HCT116 (cell line): Measurements from ENCODE around the gene TPH2. TPM values are rescaled to one million over a fixed set of nuclear protein-coding genes. Genes with fewer than 3 reads are reported as not detected.

ENCODE experiments used
- ATAC-seq: fragments of 200-7000 bp; cut with Tn5 transposase; 2 replicates; pipeline ENCODE4 v1.9.1; 2020; ENCODE audit warnings: mild to moderate bottlenecking, moderate library complexity
- BruUV-seq: library from RNA; stranded (reverse); fragments of 400-500 nt; replicated peaks from 2 replicates; lab custom pipeline; 2021; lab: Mats Ljungman, UMichigan
- CTCF ChIA-PET: fragments of 300-600 bp; sonication (Branson Sonifier 250); formaldehyde crosslinking; loops from one replicate; lab custom pipeline; 2021; ENCODE audit warnings: antibody characterized with exemption; lab: Charles Lee
- POLR2A ChIA-PET: fragments of 300-600, 350-600 bp; sonication (Branson Sonifier 250); formaldehyde crosslinking; loops from one replicate; lab custom pipeline; 2021; ENCODE audit warnings: antibody characterized with exemption; lab: Charles Lee
- RAD21 ChIA-PET, 2 experiments: fragments of 300-600 bp; sonication (Branson Sonifier 250); formaldehyde crosslinking; loops; one replicate each; lab custom pipeline; 2023; ENCODE audit warnings: low total read pairs in 2 of 2; ENCODE audit not compliant: uncharacterized antibody in 2 of 2, unreplicated experiment in 2 of 2, low non-redundant PET in 1 of 2; lab: Charles Lee
- DNase-seq: peaks from one replicate; pipeline ENCODE4 v3.0.0-alpha.2; 2010; ENCODE audit warnings: low read depth, low spot score
- H2AFZ ChIP-seq: fragments of 200-600 bp; shearing (Covaris generic), sonication (generic); 2 replicates; pipeline ENCODE4 v1.6.1; 2017; ENCODE audit warnings: low read depth, mixed run types, mixed read lengths, antibody characterized with exemption, low read length; ENCODE audit not compliant: poor library complexity, severe bottlenecking
- H3K27ac ChIP-seq: 2 replicates; pipeline ENCODE4 v1.5.1; 2012; ENCODE audit warnings: low read depth, low read length
- H3K27me3 ChIP-seq: fragments of 200-600 bp; sonication (generic); 2 replicates; pipeline ENCODE4 v1.6.1; 2016; ENCODE audit warnings: mixed run types, low read length, mixed read lengths; ENCODE audit not compliant: insufficient read depth
- H3K36me3 ChIP-seq, 2 experiments: fragments of 200-500 bp in 1 of 2; fragments of 200-600 bp in 1 of 2; sonication (Bioruptor generic) in 1 of 2; sonication (generic) in 1 of 2; 2 replicates each; pipeline versions ENCODE4 v1.5.1 to v1.6.1; 2014 to 2016; ENCODE audit warnings: low read length in 2 of 2, inconsistent platforms in 1 of 2, mixed read lengths in 1 of 2, mixed run types in 1 of 2; ENCODE audit not compliant: insufficient read depth in 2 of 2, control insufficient read depth in 1 of 2
- H3K4me1 ChIP-seq, 2 experiments: fragments of 200-600 bp in 1 of 2; sonication (generic) in 1 of 2; 2 replicates each; pipeline versions ENCODE4 v1.5.1 to v1.6.1; 2012 to 2017; ENCODE audit warnings: low read length in 2 of 2, inconsistent platforms in 1 of 2, mild to moderate bottlenecking in 1 of 2, mixed read lengths in 1 of 2, mixed run types in 1 of 2, moderate library complexity in 1 of 2; ENCODE audit not compliant: insufficient read depth in 2 of 2, control insufficient read depth in 1 of 2
- H3K4me2 ChIP-seq: fragments of 200-600 bp; sonication (generic); 2 replicates; pipeline ENCODE4 v1.6.1; 2017; ENCODE audit warnings: mixed run types, low read length, mixed read lengths
- H3K4me3 ChIP-seq, 2 experiments: fragments of 200-600 bp in 1 of 2; sonication (generic) in 1 of 2; replicated peaks in 1 of 2; 2 replicates each; pipeline ENCODE4 v1.5.1; 2011 to 2016; ENCODE audit warnings: low read length in 2 of 2, control low read depth in 1 of 2, low read depth in 1 of 2, mild to moderate bottlenecking in 1 of 2, mixed read lengths in 1 of 2, mixed run types in 1 of 2
- H3K79me2 ChIP-seq: fragments of 200-600 bp; sonication (generic); 2 replicates; pipeline ENCODE4 v1.6.1; 2017; ENCODE audit warnings: mild to moderate bottlenecking, mixed run types, low read length, moderate library complexity, mixed read lengths; ENCODE audit not compliant: insufficient read depth
- H3K9ac ChIP-seq: fragments of 200-600 bp; sonication (generic); 2 replicates; pipeline ENCODE4 v1.6.1; 2016; ENCODE audit warnings: low read length, mixed read lengths
- H3K9me2 ChIP-seq: fragments of 200-600 bp; sonication (generic), shearing (Covaris generic); 2 replicates; pipeline ENCODE4 v1.6.1; 2017; ENCODE audit warnings: mixed run types, mild to moderate bottlenecking, moderate library complexity; ENCODE audit not compliant: insufficient read depth
- H3K9me3 ChIP-seq, 2 experiments: fragments of 200-500 bp in 1 of 2; fragments of 200-600 bp in 1 of 2; sonication (Bioruptor generic) in 1 of 2; sonication (generic) in 1 of 2; 2 replicates each; pipeline ENCODE4 v1.6.1; 2014 to 2017; ENCODE audit warnings: low read length in 2 of 2, mixed read lengths in 2 of 2, inconsistent platforms in 1 of 2, low read depth in 1 of 2, mild to moderate bottlenecking in 1 of 2, mixed run types in 1 of 2, moderate library complexity in 1 of 2; ENCODE audit not compliant: control insufficient read depth in 1 of 2, insufficient read depth in 1 of 2
- H4K20me1 ChIP-seq: fragments of 200-600 bp; sonication (generic), shearing (Covaris generic); 2 replicates; pipeline ENCODE4 v1.6.1; 2017; ENCODE audit warnings: mixed run types, mild to moderate bottlenecking, moderate library complexity; ENCODE audit not compliant: insufficient read depth
- CBX3 ChIP-seq: IDR thresholded peaks from 2 replicates; pipeline ENCODE4 v1.6.1; 2012; ENCODE audit warnings: low read depth
- EGR1 ChIP-seq: IDR thresholded peaks from 2 replicates; pipeline ENCODE4 v1.6.1; 2012; ENCODE audit warnings: low read depth
- EZH2 ChIP-seq: fragments of 200-600 bp; sonication (generic); IDR thresholded peaks from 2 replicates; pipeline ENCODE4 v1.6.1; 2017; ENCODE audit warnings: antibody characterized with exemption, mixed run types
- JUND ChIP-seq: IDR thresholded peaks from 2 replicates; pipeline ENCODE4 v1.6.1; 2012
- RAD21 ChIP-seq: IDR thresholded peaks from 2 replicates; pipeline ENCODE4 v1.6.1; 2012; ENCODE audit warnings: low read depth, mild to moderate bottlenecking
- SIN3A ChIP-seq: IDR thresholded peaks from 2 replicates; pipeline ENCODE4 v1.6.1; 2012; ENCODE audit warnings: low read depth
- SP1 ChIP-seq: IDR thresholded peaks from 2 replicates; pipeline ENCODE4 v1.6.1; 2012; ENCODE audit warnings: low read depth
- SRF ChIP-seq: IDR thresholded peaks from 2 replicates; pipeline ENCODE4 v1.6.1; 2012; ENCODE audit warnings: low read depth
- TCF7L2 ChIP-seq: IDR thresholded peaks from 2 replicates; pipeline ENCODE4 v1.7.0; 2011; ENCODE audit warnings: borderline replicate concordance, inconsistent platforms; ENCODE audit not compliant: insufficient read depth, insufficient read length; ENCODE audit errors: extremely low read depth
- YY1 ChIP-seq: IDR thresholded peaks from 2 replicates; pipeline ENCODE4 v1.6.1; 2011; ENCODE audit warnings: low read length, low read depth, moderate library complexity, mild to moderate bottlenecking; ENCODE audit not compliant: insufficient replicate concordance; ENCODE audit errors: extremely low read depth
- ZFX ChIP-seq: fragments of 450-650 bp; IDR thresholded peaks from 2 replicates; pipeline ENCODE4 v1.6.1; 2017
- intact Hi-C: fragments of 100-400 bp; cut with micrococcal nuclease; formaldehyde crosslinking; loops from 2 replicates; pipeline ENCODE4 v1.10.0; 2022
- total RNA-seq: library from RNA; stranded (reverse); gene quantifications from one replicate; pipeline ENCODE4 v1.2.1, GENCODE V29; 2021; ENCODE audit not compliant: unreplicated experiment
- TF ChIP-seq, protein P1 (sequence below), 3 experiments: fragments of 200-600 bp in 1 of 3; sonication (generic) in 1 of 3; IDR thresholded peaks in 2 of 3; conservative IDR thresholded peaks in 1 of 3; 2 replicates each; pipeline ENCODE4 v1.5.1; 2012 to 2017; ENCODE audit warnings: low read depth in 2 of 3, low read length in 2 of 3, antibody characterized with exemption in 1 of 3, borderline replicate concordance in 1 of 3, control low read depth in 1 of 3, mild to moderate bottlenecking in 1 of 3, mixed read lengths in 1 of 3, mixed run types in 1 of 3, moderate library complexity in 1 of 3; ENCODE audit not compliant: insufficient read depth in 1 of 3
- TF ChIP-seq, protein P2 (sequence below): IDR thresholded peaks from 2 replicates; pipeline ENCODE4 v1.6.1; 2011; ENCODE audit warnings: mild to moderate bottlenecking, low read length, moderate library complexity; ENCODE audit not compliant: insufficient replicate concordance; ENCODE audit errors: extremely low read depth

The TPH2 gene
- total RNA-seq, 1 experiment from 2014 or later, result not detected

DNA sequence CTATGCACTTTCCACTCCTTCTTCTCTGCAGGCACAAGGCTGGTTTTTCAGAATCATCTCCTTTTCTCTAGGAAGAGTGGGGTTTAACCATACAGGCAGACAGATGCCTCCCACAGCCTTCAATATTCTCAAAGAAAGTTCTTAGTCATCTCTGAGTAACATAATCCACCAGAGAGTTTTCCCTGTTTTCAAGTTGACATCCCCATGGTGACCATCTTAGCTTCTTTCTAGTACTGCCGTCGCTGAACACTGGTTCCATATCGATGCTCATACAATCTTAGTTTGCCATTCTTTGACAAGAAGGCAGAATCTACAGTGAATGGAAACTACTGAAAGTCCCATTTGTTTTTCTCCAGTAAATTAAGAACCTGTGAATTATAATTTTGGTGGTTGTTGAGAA, 28.6 kb downstream of the TPH2 start:
- no peak overlapping the region for H3K27ac ChIP-seq
- no peaks in the 10 kb centered on the region for H4K20me1 ChIP-seq
- H3K36me3 ChIP-seq, result no peaks in the 10 kb centered on the region
- no peaks in the 10 kb centered on the region for H3K4me1 ChIP-seq
- H3K9me3 ChIP-seq, result no peaks in the 10 kb centered on the region
- ChIA-PET RAD21 (no interaction called here), CTCF (no interaction called here), POLR2A (no interaction called here)
- TF ChIP-seq CBX3 (no peak), EGR1 (no peak), YY1 (no peak), SIN3A (no peak), ZFX (no peak), JUND (no peak), TCF7L2 (no peak), EZH2 (no peak), SP1 (no peak), RAD21 (no peak), SRF (no peak)
- TF ChIP-seq, protein P1, sequence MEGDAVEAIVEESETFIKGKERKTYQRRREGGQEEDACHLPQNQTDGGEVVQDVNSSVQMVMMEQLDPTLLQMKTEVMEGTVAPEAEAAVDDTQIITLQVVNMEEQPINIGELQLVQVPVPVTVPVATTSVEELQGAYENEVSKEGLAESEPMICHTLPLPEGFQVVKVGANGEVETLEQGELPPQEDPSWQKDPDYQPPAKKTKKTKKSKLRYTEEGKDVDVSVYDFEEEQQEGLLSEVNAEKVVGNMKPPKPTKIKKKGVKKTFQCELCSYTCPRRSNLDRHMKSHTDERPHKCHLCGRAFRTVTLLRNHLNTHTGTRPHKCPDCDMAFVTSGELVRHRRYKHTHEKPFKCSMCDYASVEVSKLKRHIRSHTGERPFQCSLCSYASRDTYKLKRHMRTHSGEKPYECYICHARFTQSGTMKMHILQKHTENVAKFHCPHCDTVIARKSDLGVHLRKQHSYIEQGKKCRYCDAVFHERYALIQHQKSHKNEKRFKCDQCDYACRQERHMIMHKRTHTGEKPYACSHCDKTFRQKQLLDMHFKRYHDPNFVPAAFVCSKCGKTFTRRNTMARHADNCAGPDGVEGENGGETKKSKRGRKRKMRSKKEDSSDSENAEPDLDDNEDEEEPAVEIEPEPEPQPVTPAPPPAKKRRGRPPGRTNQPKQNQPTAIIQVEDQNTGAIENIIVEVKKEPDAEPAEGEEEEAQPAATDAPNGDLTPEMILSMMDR (IDR thresholded peaks at IDR 0.05 in 2 of 3, conservative IDR thresholded peaks at IDR 0.05 in 1 of 3; ENCODE audit: borderline replicate concordance in 1 of 3, insufficient read depth in 1 of 3, low read depth in 2 of 3, low read length in 2 of 3), result no peak
- TF ChIP-seq, protein P2, sequence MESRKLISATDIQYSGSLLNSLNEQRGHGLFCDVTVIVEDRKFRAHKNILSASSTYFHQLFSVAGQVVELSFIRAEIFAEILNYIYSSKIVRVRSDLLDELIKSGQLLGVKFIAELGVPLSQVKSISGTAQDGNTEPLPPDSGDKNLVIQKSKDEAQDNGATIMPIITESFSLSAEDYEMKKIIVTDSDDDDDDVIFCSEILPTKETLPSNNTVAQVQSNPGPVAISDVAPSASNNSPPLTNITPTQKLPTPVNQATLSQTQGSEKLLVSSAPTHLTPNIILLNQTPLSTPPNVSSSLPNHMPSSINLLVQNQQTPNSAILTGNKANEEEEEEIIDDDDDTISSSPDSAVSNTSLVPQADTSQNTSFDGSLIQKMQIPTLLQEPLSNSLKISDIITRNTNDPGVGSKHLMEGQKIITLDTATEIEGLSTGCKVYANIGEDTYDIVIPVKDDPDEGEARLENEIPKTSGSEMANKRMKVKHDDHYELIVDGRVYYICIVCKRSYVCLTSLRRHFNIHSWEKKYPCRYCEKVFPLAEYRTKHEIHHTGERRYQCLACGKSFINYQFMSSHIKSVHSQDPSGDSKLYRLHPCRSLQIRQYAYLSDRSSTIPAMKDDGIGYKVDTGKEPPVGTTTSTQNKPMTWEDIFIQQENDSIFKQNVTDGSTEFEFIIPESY, result no peak
- H3K4me3 ChIP-seq, result no peak overlapping the region
- ATAC-seq, result no peak
- no TSS peak for BruUV-seq
- H2AFZ ChIP-seq, result no peak overlapping the region
- intact Hi-C loops, result no loop called here
- H3K79me2 ChIP-seq, result no peaks in the 10 kb centered on the region
- no peak overlapping the region for H3K9ac ChIP-seq
- no peak overlapping the region for H3K4me2 ChIP-seq
- DNase-seq, result no peak
- no peaks in the 10 kb centered on the region for H3K9me2 ChIP-seq
- peaks cover 25% of the 10 kb centered on the region for H3K27me3 ChIP-seq
